GM18507 (cell line): ENCODE measurements around the gene EFR3B.
"Not testable (repeated sequence)": the region's sequence is repeated elsewhere in the genome, so short reads cannot be mapped to it uniquely, and the experiment has no call there.

Source experiments
- DNase-seq: peaks from one replicate; pipeline ENCODE4 v3.0.0; 2011; ENCODE audit warnings: low read depth; ENCODE audit not compliant: insufficient read length; ENCODE audit errors: extremely low spot score
- FAIRE-seq: peaks from 2 replicates; lab custom pipeline; 2011; peaks lifted over from hg19 to GRCh38; lab: Jason Lieb, UNC

Gene EFR3B

DNA sequence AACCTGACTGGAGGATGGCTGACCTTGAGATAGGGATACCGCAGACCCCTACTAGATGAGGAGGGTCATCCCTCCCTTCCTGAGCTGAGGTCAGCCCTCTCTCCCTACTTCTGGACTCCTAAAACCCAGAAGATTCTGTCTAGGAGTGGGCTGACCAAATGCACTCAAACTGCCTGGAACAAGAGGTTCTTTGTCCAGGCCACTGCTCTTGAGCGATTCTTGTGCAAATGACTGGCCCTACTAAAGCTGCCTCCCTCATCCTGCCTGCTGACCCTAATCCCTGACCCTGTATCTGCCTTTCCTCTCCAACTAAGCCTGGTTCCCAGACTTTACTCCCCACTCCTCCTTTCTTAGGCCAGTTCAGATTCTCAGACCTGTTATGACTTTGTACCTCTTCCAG lies 56.2 kb downstream of the EFR3B start:
- DNase-seq (no peak), FAIRE-seq (no peak)

DNA sequence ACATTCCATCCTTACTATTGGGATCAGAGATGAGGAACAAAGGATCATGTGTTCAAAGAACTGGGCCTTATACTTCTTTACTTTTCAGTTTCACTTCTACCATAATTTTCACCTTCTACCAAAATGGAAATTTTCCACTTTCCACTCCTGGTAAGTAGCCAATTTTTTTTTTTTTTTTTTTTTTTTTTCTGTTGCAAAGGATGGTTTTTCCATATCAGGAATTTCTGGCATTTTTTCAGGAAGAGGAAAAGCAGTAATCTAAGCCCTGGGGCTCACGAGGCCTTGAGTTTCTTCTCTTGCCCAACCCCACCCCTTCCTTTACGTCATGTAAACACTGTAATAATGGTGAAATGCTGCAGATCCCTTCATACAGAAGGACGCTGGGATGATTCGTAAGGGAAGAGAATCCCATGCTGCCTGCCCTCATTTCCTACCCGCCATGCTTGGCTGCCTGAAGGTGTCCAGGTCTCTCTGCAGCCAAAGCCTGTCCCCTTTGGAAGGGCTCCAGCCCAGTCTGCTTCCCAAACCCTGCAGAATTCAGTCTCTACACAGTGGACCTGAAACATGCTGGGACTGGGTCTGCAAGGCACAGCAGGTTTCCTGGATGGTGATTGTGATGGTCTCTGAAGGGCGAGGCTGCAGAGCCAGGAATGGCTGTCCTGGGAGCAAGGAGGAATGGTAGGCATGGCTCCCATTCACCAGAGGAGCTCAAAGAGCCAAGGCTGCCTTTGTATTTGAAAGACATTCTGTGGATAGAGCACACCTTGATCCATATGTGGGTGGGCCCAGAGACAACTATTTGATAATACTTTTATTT lies 57.0 kb downstream of the EFR3B start:
- DNase-seq (no peak), FAIRE-seq (no peak)

DNA sequence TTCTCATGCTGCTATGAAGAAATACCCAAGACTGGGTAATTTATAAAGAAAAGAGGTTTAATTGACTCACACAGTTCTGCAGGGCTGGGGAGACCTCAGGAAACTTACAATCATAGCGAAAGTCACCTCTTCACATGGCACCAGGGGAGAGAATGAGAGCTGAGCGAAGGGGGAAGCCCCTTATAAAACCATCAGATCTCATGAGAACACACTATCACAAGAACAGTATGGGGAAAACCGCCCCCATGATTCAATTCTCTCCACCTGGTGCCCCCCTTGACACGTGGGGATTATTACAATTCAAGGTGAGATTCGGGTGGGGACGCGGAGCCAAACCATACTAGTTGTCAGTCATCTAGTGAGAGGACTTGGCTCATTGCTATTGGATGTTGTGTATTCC lies 60.5 kb downstream of the EFR3B start:
- DNase-seq, FAIRE-seq: not testable (repeated sequence)

DNA sequence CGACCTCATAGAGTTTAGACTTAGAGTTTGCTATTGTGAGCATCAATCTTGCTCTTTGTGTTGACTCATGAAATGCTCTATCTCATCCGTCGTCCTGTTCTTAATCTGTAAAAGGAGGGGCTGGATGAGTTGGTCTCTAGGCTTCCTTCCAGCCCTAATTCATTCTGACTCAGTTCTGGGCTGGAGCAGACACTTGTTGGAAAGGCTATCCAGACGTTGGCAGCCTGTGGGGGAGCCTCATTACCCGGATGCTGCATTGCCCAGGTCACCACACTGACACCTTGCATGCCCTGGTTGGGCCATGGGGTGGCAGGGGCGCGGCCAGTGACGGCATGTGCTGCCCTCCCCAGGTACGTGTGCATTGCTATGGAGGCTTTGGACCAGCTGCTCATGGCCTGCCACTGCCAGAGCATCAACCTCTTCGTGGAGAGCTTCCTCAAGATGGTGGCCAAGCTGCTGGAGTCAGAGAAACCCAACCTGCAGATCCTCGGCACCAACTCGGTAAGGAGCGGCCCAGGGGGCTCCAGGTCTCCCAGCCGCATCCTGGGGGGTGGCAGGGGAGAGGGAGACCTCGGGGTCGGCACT lies 61.5 kb downstream of the EFR3B start:
- FAIRE-seq (no peak), DNase-seq (no peak)

DNA sequence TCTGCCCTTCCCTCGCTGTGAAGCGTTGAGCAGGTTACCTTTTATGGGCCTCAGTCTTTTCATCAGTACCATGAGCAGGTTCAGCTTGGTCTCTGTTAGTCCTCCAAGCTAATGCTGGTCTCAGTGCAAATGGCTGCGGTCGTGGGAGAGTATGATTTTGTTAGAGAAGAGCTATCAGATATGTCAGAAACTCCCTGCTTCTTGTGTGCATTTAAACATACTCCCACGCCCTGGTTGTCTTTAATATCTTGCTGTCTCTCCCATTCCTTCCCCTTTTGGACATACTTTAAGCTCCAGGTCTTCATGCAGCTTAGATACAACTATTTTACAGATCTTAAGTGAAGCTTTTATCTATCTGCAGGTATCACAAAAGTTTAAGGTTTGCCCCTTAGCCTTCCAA lies 62.9 kb downstream of the EFR3B start:
- DNase-seq (no peak), FAIRE-seq (no peak)

DNA sequence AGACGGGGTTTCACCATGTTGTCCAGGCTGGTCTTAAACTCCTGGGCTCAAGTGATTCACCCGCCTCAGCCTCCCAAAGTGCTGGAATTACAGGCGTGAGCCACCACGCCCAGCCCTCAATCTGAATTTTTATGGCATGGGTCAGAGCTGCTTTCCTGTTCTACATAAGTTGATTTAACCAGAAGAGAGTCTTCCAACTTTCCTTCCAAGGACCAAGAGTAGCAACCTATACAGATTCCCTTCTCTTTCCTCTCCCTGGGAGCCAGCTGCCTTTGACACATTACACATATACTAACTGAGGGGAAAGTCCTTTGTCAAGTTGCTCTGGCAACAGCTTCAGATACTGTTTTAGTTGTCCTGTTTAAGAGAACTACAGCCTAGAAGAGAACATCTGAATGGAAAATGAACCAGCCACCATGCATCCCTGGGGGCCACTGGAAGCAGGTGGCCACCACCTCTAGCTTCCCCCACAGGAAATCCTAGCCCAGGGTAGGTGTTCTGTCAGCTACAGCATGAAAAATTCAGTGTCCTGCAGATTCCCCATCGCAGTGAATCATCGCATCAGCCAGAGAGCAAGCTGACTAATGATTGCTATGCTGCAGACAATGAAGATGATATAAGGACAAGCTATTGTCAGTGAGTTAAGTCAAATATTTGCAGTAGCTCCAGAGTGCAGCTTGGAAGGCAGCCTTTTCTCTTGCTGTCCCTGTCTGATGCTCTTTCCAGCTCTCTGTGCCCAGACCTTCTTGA lies 63.6 kb downstream of the EFR3B start:
- no peak for FAIRE-seq
- DNase-seq = no peak

DNA sequence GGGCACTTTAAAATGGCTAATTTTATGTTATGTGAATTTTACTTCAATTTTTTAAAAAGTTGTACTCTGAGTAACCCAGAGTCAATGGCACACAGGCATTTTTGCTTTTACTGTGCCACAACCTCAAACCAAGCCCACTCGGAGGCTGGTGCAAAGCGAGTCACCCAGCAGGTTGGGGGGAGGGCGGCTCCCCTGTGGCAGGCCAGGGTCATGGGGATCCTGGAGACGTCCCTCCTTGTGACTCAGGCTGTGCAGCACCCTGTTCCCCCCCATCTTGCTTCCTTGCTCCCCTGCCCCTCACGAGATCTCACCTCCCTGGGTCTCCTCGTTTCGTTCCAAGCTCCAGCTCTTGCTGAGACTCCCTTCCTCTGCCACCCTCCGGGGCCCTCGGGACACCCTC lies 67.9 kb downstream of the EFR3B start:
- DNase-seq (no peak), FAIRE-seq (no peak)

DNA sequence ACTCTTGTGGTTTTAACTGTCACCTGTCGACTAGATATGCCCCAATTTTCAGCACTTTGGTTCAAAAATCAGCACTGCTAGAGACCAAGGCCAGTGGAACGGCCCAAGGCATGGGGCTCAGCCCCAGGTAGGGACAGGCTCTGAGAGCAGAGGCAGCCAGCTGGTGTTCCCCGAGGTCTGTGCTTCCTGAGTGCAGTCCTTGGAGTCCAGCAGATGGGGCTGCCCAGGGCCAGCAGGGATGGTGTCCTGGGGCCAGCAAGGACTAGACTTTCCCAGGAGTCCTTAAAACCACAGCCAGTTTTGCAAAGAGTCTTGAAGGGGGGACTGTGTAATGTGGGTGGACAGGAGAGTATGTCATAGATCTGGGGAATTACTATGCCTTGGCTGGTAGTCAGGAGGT lies 70.2 kb downstream of the EFR3B start:
- DNase-seq (no peak), FAIRE-seq (no peak)

DNA sequence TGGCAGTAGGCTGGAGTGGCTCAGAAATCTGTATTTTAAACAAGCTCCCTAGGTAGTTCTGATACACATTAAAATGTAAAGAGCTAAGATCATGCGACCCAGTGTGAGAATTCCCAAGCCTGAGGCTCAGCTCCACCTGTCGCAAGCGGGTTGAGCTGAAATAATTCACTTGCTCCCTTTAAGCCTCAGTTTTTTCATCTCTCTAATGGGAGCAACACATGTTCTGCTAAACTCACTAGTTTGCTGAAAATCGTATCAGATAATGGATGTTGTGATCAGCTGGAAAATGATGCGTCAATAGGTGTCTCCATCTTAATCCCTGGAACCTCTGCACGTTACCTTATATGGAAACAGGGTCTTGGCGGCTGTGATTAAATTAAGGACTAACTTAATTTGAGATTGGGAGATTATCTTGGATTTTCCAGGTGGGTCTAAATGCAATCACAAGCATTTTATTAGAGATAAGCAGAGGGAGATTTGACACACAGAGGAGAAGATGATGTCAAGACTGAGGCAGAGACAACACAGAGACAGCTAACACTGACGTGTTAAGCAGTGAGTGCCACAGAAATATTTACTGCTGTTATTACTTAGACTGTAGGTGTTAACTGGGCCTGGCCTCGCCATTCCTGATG lies 73.5 kb downstream of the EFR3B start:
- no peak for DNase-seq
- no peak for FAIRE-seq

DNA sequence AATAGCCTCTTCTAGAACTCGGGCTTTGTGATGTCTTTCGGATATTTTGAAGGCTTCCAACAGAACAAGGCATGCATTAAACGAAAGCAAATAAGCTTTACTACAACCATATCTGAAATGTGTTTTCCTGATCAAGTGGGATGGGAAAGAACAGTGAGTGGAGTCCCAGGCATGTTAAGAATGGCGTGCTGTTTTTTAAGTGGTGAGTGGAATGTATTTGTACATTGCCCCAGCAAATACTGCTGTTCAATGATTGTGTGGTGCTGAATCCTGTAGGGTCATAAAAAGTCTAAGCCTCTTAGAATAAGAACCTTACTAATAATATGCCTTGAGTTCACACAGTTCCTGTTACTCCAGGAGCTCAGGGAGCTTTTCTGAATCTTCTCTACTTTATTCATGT lies 74.0 kb downstream of the EFR3B start:
- no peak for DNase-seq
- no peak for FAIRE-seq

DNA sequence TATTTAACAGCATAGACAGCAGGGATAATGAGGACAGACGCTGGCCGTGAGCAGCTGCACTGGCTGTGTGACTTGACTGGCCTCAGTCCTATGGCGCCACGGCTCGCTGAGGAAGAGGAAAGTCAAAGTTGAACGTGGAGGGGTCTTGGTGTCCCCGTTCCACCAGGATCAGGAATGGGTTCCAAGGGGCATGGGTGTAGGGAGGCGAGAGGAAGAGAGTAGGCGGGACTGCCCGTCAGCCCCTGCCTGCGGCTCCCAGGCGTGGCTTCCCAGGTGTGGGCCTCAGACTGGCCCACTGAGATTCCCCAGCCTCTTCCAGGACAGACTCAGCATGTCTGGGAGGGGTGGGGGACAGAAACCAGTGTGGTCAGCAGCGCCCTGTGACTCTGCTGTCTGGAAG lies 75.1 kb downstream of the EFR3B start:
- FAIRE-seq (no peak), DNase-seq (no peak)

DNA sequence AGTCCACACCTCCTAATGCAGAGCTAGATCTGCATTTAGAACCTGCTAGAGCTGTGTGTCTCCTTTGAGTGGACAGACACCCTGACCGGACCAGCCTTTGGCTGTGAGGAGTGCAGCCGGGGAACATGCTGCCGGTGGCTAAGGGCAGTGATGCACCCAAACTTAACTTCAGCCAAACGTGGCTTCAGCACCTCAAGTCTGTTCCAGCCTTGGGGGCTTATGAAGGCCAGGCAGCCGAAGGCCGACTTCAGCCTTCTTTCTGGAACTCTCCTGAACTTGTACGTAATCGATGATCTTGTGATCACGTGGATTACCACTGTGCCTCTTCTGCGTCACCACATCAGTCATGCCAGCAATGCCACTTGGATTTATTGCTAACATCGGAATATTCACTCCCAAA lies 77.4 kb downstream of the EFR3B start:
- DNase-seq = no peak
- FAIRE-seq = no peak

DNA sequence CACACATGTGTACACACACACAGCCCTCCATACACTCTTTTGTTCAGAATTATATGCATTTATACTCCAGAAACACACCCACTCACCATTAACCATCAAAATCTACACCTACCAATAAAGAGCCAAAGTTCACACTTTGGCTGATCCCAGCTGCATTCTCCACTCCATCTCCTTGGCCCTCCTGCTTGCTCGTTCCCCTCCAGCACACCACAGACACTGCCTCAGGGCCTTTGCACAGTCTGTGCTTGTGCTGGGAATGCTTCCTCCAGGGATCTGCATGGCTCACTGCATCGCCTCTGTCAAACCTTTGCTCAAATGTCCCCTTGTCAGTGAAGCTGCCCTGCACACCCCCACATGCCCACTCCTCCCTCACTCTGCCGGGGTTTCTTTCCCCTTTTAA lies 80.5 kb downstream of the EFR3B start:
- no peak for DNase-seq
- FAIRE-seq = no peak

DNA sequence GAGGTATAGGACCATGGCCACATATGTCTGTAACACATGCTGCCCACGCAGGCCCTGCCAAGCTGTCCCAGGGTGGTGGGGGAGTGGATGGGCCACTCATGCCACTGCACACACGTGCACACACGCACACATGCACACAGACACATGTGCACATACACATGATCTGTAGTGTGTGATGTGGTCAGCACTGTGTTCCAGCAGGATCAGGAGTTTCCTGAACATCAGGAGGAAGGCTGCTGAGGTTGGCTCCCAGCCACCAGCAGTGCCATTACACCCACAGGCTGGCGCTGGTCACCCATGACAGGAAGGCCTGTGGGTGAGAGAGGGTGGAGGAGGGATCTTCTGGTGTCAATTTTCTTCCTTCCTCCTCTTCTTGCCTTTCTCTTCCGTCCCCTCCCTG lies 81.8 kb downstream of the EFR3B start:
- FAIRE-seq (no peak), DNase-seq (no peak)

DNA sequence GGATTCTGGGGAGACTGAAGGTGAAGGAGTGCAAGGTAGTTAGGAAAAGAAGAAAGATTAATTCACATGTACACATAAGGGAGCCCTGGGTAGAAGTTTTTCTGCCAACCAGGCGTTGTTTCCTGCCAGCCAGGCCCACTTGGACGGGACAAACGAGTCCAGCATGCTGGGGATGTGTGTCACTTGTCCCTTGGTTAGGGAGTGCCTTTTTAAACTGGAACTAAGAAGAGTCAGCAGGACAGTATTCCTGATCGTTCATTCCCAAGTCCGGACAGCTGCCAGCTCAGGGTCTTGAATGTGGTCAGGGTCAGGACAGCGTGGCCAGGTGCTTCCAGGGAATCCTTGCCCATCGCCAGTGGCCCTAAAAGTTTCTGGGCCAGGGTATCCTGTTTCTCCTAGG lies 83.3 kb downstream of the EFR3B start:
- no peak for DNase-seq
- FAIRE-seq = no peak

DNA sequence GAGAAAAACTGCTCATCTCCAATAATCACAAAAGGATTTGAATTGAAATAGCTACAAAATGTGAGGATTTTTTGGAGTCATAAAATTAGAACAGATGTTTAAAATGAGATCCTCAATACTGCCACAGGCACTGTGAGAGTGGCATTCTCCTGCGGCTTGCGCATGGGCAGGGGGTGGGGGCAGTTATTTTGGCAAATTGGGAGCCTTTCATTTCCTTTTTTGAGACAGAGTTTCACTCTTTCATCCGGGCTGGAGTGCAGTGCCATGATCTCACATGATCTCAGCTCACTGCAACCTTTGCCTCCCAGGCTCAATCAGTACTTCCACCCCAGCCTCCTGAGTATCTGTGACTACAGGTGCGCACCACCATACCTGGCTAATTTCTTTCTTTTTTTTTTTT lies 84.1 kb downstream of the EFR3B start:
- DNase-seq = no peak
- FAIRE-seq = no peak

DNA sequence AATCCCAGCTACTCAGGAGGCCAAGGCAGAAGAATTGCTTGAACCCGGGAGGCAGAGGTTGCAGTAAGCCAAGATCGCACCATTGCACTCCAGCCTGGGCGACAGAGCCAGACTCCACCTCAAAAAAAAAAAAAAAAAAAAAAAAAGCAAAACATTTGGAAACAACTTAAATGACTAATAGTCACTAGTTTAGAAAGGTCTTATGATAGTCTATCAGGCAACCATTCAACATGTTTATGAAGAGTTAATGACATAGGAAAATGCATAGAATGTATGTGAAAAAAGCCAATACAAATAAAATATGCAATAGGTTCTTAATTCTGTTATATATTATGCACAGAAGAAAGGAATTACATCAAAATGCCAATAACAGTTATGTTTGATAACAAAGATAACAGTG lies 85.2 kb downstream of the EFR3B start:
- FAIRE-seq = not testable (repeated sequence)

DNA sequence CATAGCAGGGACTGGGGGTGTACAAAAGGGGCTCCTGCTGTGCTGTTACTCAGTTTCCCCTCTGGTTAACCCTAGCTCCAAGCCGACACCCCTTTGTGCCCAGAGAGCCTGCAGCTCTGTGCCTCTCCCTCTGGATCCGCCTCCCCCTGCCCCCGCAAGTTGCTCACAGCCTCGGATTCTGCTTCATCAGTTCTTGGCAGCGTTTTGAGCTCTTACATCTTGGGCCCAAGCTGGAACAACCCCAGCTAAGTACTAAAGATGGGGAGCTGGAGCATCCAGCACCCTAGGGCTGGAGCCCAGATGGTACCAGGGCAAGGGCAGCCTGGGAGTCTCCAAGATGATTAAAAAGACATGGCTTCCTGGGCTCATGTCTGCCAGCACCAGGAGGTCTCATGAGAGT lies 85.8 kb downstream of the EFR3B start:
- FAIRE-seq (no peak), DNase-seq (no peak)

More for the DNA sequence above, 85.2 kb downstream of the EFR3B start:
- DNase-seq = not testable (repeated sequence)

DNA sequence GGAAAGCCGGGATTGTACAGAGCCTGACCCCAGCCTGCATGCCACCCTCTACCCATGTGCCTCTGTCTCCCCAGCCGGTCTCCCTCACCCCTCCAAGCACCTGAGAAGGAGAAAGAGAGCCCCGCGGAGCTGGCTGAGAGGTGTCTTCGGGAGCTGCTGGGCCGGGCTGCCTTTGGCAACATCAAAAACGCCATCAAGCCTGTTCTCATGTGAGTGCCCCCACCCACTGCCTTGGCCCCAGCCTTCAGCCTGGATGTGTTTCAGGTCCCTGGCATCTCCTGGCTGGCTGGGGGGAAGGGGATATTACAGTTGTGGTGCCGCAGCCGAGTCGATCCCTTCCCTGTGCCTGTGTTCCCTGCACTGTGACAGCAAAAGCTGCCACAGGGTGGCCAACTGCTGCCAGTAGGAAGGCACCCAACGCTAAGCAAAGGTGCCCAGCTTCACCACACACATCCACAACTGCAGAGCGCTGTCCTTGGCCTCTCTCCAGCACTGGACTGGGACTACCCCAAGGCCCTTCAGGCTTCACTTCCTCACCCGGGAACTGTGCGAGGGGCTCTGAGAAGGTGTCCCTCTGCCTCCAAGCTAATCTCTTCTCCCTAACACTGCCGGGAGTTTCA lies 88.1 kb downstream of the EFR3B start:
- DNase-seq = no peak
- FAIRE-seq = no peak

DNA sequence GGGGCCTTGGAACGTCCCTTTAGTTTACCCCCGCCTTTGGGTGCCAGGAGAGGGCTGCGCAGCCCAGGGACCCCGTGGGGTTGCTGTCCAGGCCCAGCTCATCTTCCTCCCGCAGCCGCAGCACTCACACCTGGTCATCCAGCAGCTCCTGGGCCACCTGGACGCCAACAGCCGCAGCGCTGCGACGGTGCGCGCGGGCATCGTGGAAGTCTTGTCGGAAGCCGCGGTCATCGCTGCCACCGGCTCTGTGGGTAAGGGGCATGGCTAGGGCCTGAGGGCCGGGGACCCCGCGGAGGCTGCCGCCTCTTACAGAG lies 89.3 kb downstream of the EFR3B start:
- FAIRE-seq = no peak
- DNase-seq = no peak
